GM18861 (cell line): Measurements from ENCODE around the gene IKBKE.

Experiments used
- ATAC-seq: cut with Tn5 transposase; IDR thresholded peaks from one replicate; pipeline ENCODE4 v1.9.1; 2021; ENCODE audit not compliant: unreplicated experiment

IKBKE gene

GRCh38 chr1:206511362-206512057 is 41.2 kb downstream of the IKBKE start:
- ATAC-seq, result no peak

- no peak for ATAC-seq
These were observed 42.0 kb downstream of the IKBKE start for GRCh38 chr1:206512058-206512850.

- ATAC-seq, result no peak
These were observed 42.5 kb downstream of the IKBKE start for GRCh38 chr1:206512851-206513180.

GRCh38 chr1:206513312-206514111 is 43.2 kb downstream of the IKBKE start:
- ATAC-seq, result no peak

GRCh38 chr1:206514813-206515387 is 44.6 kb downstream of the IKBKE start:
- no peak for ATAC-seq

GRCh38 chr1:206516728-206516990 is 46.4 kb downstream of the IKBKE start:
- no peak for ATAC-seq

GRCh38 chr1:206517784-206518183 is 47.5 kb downstream of the IKBKE start:
- no peak for ATAC-seq

- ATAC-seq, result no peak
These were observed 47.9 kb downstream of the IKBKE start for GRCh38 chr1:206518206-206518605.

- no peak for ATAC-seq
These were observed 48.5 kb downstream of the IKBKE start for GRCh38 chr1:206518743-206519142.

GRCh38 chr1:206521127-206521526 is 50.9 kb downstream of the IKBKE start:
- ATAC-seq, result no peak

GRCh38 chr1:206521694-206522402 is 51.6 kb downstream of the IKBKE start:
- no peak for ATAC-seq

- ATAC-seq, result no peak
These were observed 54.6 kb downstream of the IKBKE start for GRCh38 chr1:206524739-206525364.

GRCh38 chr1:206526064-206526911 is 56.0 kb downstream of the IKBKE start:
- ATAC-seq, result no peak

GRCh38 chr1:206529425-206529824 is 59.1 kb downstream of the IKBKE start:
- ATAC-seq, result no peak

GRCh38 chr1:206532368-206532767 is 62.1 kb downstream of the IKBKE start:
- ATAC-seq, result no peak

- no peak for ATAC-seq
These were observed 64.3 kb downstream of the IKBKE start for GRCh38 chr1:206534552-206534951.

GRCh38 chr1:206535853-206536188 is 65.5 kb downstream of the IKBKE start:
- no peak for ATAC-seq

GRCh38 chr1:206537141-206537540 is 66.9 kb downstream of the IKBKE start:
- ATAC-seq, result no peak

- no peak for ATAC-seq
These were observed 68.0 kb downstream of the IKBKE start for GRCh38 chr1:206538086-206538770.
